ENCODE measurements around the gene SYCP3.

SYCP3 gene

DNA sequence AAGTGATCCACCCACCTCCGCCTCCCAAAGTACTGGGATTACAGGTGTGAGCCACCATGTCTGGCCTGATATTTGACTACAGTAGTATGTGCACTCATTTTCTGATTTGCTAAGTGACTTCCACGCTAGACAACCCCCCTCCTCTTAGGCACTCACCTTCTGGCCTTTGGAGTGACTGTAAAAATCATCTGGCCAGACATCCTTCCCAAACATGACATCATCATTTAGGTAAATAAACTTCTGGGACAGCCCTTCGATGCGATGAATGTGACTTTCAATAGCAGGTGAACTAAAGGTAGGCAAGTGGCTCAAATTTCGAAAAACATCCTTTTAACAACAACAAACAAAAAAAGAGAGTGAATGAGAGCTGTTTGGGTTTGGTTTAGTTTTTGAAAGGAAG, 30.6 kb upstream of the SYCP3 start:
- TF ChIP-seq ZNF274 (IDR thresholded peaks at IDR 0.05; ENCODE audit: low read depth, low read length): no peak
- no peak overlapping the region for H3K4me3 ChIP-seq (ENCODE audit: low read length)

DNA sequence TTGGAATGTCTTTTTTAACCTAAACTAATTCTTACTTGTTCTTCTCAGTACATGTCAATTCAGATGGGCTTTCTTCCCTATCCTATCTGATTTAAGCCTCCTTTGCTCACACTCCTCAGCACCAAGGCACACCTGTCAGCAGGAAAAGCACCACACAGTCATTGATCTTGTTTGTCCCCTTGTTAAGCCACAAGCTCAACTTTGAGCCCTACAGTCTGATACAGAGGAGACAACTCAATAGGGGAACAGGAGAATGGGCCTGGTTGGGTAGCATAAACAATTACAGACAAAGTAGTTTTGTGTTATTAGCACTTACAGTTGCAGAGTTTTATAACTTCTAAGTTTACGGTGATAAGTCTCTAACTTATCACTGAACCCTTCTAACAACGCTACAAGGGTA, 29.5 kb upstream of the SYCP3 start:
- H3K4me3 ChIP-seq (ENCODE audit: low read length): no peak overlapping the region
- no peak for TF ChIP-seq ZNF274 (IDR thresholded peaks at IDR 0.05; ENCODE audit: low read depth, low read length)

DNA sequence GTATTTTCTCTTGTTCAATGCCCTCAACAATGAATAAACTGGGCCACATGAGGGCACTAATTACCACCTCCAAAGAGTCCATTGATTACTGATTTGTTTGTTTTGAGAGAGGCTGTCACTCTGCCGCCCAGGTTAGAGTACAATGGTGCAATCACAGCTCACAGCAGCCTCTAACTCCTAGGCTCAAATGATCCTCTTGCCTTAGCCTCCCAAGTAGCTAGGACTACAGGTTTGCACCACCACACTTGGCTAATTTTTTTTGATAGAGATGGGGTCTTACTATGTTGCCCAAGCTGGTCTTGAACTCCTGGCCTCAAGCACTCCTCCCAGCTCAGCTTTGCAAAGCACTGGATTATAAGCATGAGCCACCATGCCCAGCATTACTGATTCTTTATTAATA, 28.3 kb upstream of the SYCP3 start:
- no peak for TF ChIP-seq ZNF274 (IDR thresholded peaks at IDR 0.05; ENCODE audit: low read depth, low read length)
- no peak overlapping the region for H3K4me3 ChIP-seq (ENCODE audit: low read length)

DNA sequence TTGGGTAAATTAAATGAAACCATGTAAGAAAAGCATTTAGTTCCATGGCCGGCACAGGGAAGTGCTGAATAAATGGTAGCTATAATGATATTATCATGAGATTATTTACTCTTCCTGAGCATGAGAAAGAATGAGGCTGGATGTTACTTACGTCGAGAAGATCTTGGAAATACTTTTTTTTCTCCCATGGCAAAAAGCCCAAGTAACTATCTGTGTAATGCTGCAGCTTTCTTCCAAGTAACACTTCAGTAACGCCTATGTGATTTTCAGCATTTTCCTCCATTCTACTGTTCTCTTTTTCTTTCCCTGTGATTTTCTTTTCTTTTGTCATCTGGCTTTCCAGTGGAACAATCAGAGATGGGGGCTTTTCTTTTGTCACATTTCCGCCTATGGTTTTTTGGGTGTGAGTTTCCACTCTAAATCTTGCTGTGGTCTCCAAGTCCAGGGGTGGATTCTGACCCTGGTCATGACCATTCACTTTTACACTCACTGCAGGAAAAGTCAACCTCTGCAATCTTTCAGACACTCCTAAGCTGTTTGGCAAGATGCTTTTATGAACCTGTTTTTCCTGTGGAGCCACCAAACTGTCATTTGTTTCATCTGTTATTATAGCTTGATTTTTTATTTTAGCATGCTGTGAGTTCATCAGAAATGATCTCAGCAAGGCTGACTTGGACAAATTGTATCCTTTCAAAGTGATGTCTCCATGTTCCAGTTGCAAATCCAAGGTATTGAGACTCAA, 25.0 kb upstream of the SYCP3 start:
- no peak overlapping the region for H3K4me3 ChIP-seq (ENCODE audit: low read length)
- TF ChIP-seq ZNF274 (IDR thresholded peaks at IDR 0.05; ENCODE audit: low read depth, low read length): no peak

DNA sequence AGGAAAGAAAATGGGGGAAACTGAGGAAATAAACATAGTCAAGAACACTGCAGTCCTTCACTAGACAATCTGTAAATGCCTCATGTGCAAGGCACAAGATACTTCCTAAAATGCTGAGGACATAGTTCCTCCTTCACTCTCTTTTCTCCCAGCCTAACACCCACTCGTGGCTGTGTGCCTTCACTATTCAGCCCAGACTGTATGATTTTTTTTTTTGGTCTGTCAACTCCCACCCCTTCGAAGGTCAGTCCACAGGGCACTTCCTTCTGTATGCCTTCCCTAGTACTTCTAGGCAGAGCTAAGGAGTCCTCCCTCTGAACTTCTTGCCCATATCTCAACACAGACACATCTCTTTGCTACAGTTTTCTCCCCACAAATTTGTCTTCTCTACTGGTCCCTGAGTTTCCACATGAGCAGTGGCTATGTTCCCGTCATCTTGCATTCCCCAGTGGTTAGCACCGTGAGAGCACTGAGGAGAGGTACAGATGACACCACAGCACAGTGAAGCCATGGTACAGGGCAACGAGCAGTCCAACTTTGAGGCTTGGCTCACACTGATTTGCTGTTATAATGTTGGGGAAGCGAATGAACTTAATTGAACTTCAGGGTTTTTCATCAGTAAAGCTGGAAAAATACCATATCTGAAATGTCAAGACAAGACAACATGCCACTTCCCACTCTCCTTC, 24.1 kb upstream of the SYCP3 start:
- TF ChIP-seq ZNF274 (IDR thresholded peaks at IDR 0.05; ENCODE audit: low read depth, low read length): no peak
- H3K4me3 ChIP-seq (ENCODE audit: low read length): no peak overlapping the region

DNA sequence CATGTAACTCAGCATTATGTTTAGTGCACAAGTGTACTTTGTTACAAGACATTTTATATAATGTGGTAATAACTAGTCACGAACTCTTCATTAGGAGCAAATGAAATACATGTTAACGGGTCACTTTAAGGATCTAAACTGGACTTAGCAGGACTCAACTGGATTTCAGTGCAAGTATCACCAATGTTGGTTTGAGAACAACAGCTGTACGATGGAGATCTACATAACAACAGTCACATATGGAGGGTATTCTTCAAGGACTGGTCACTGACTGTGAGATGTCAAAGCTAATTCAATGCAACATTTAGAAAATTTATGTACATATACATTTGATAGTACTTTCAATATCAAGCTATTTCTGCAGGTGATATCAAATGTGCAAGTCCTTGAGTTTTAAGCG, 22.5 kb upstream of the SYCP3 start:
- no peak overlapping the region for H3K4me3 ChIP-seq (ENCODE audit: low read length)
- TF ChIP-seq ZNF274 (IDR thresholded peaks at IDR 0.05; ENCODE audit: low read depth, low read length): no peak

DNA sequence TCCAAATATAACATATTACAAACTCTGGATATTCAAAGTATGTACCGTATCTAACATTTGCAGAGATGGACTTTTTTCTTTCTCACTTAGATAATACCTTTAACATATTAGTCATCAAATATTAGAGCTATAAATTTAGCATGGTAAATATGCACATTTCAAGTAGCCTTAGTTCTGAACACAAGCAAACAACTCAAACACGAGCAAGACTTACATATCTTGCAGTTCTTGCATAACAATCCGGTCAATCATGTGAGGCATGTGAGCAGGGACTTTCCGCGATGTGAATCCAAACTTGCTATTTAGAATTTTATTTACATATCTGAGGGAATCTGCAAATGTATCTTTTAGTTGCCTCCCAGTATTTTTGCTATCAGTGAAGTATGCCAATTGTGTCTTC, 22.1 kb upstream of the SYCP3 start:
- TF ChIP-seq ZNF274 (IDR thresholded peaks at IDR 0.05; ENCODE audit: low read depth, low read length): no peak
- H3K4me3 ChIP-seq (ENCODE audit: low read length): no peak overlapping the region

DNA sequence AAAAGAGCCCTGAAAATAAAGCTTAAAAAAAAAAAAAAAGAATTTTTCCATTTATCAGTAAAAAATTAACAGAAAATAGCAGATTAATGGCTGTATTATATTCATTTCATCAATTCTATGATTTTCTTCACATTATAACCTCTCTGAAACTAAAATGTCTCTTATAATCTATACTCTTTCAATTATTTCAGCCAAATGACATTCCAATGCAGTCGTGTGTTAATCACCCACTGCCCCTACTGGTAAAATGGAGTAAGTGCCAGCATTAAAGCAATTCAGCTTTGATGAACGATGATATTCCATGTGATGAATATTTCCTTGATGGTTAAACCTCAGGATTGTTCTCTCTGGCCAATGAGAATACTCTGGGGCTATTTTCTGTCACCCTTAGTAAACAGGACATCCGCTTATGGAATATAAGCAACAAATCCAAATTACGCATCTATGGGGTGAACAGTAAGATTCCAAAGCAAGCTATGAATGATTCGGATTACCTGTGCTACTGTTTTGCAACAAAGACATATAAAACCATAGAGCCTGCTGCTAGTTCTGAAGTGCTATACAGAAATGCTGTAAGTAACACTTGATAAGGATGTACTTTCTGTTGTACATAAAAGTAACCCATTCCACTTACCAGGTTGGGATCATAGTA, 20.3 kb upstream of the SYCP3 start:
- no peak overlapping the region for H3K4me3 ChIP-seq (ENCODE audit: low read length)
- no peak for TF ChIP-seq ZNF274 (IDR thresholded peaks at IDR 0.05; ENCODE audit: low read depth, low read length)

DNA sequence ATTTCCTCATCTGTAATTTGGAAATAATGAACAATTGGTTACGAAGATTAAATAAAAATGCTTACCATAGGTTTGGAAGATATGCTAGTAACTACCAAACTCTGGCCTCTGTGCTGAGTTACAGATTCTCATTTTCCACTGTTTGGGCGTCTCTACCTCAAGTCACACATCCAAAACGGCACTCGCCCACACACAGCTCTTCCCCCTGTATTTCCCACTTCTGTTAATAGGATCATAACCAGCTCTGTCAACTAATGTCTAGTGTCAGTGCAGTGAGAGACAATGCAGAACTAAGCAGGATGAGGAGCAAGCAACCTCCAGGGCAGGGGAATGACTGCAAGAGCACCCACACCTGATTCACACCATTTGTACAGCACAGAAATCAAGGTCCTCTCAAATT, 10.9 kb upstream of the SYCP3 start:
- H3K4me3 ChIP-seq (ENCODE audit: low read length): no peak overlapping the region
- TF ChIP-seq ZNF274 (IDR thresholded peaks at IDR 0.05; ENCODE audit: low read depth, low read length): no peak

DNA sequence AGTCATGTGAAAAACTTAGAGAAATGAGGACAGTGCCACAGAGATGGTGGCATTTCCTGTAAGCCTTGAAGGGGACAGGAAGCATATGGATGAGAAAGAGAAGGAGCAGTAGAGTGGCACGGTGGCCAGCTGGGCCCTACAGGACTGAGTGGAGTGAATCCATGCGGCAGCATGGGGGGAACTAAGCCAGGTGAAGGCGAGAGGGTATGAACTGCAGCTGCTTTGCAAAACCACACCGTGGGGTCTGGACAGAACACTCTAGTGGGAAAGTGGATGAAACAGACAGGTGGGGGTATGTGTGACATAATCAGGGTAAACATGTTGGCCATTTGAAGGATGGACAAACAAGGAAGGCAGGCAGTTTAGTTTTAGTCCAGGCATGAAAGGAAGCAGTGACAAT, 10.4 kb upstream of the SYCP3 start:
- no peak for TF ChIP-seq ZNF274 (IDR thresholded peaks at IDR 0.05; ENCODE audit: low read depth, low read length)

DNA sequence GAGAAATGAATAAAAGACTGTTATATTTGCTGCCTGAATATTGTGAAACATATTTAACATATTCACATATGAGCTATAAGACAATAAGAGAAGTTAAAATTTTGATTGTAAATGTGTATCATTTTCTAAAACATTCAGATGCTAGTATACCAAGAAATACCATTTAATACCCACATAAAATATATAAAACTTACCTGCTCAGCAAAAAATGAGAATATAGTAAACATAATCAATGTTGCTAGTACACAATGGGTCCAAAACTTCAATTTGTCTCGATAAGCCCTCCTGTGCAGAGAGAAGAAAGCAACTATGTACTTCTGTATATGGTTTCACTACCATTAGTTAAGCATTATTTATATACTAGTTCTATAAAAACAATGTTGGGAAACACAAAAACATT, 9.6 kb upstream of the SYCP3 start:
- no peak overlapping the region for H3K4me3 ChIP-seq (ENCODE audit: low read length)
- TF ChIP-seq ZNF274 (IDR thresholded peaks at IDR 0.05; ENCODE audit: low read depth, low read length): no peak

More for the DNA sequence above, 10.4 kb upstream of the SYCP3 start:
- H3K4me3 ChIP-seq (ENCODE audit: low read length): no peak overlapping the region

DNA sequence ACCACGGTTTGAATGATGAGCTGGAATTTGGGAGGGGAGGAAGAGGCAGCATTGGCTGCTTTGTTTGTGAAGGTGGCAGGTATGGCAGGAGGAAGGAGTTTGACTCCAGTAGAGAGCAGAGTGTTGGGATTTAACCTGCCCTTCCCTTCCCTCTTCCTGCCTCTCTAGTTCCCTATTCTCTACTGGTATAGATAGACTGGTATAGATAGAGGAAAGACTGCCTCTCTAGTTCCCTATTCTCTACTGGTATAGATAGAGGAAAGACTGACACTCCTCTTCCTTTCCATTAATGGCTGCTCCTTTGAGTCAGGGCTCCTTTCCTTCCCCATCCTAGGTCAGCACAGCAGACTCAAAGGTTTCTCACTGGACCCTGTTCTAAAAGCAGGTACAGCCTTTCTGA, 8.4 kb upstream of the SYCP3 start:
- no peak overlapping the region for H3K4me3 ChIP-seq (ENCODE audit: low read length)
- no peak for TF ChIP-seq ZNF274 (IDR thresholded peaks at IDR 0.05; ENCODE audit: low read depth, low read length)

DNA sequence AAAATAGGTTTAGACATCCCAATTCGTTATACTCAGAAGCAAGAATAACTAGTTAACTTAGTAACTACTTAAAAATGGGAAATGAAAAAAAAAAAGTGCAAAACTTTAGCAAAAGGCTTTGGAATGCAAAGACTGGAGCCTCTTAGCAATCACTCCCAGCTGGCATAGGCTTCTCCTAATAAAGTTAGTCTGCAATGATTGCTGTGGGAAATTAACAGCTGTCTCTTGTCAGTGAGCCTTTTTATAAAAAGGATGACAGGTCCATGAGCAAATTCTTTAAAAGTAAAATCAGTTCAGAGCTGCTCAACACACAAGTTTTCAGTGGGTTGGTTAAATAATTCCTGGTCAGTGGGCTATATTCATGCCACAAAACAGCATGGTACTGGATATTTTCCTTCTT, 7.4 kb upstream of the SYCP3 start:
- H3K4me3 ChIP-seq (ENCODE audit: low read length): no peak overlapping the region
- no peak for TF ChIP-seq ZNF274 (IDR thresholded peaks at IDR 0.05; ENCODE audit: low read depth, low read length)

DNA sequence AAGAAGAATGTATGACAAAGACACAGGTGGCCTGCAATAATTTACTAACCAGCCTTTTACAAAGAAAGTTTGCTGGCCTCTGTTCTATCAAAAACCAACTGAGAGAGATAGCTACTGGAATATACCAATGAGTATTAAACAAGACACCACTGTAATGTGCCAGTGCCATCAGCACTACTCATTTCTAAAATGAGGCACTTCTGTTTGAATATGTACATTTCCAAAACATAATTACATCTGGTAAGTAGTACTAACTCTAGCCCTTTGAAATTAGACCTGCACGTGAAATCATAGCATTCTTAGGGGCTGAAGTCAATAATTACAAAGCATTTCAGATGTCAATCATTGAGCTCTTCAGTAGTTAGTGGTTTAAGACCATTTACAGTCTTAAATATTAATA, 6.9 kb upstream of the SYCP3 start:
- TF ChIP-seq ZNF274 (IDR thresholded peaks at IDR 0.05; ENCODE audit: low read depth, low read length): no peak
- H3K4me3 ChIP-seq (ENCODE audit: low read length): no peak overlapping the region

DNA sequence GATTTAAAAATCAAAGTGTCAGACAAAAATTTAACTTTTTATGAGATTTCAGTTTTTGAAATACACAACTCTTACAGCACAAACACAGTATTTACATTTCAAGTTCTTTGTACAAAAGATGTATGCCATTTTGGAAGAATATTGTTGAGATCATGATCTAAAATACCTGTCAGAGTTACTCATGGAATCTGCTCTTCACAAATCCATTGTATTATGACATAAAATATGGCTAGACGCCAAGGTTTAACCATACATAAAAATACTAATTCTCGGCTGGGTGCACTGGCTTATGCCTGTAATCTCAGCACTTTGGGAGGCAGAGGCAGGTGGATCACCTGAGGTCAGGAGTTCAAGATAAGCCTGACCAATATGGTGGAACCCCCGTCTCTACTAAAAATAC, 6.2 kb upstream of the SYCP3 start:
- no peak for TF ChIP-seq ZNF274 (IDR thresholded peaks at IDR 0.05; ENCODE audit: low read depth, low read length)
- no peak overlapping the region for H3K4me3 ChIP-seq (ENCODE audit: low read length)

Measured in GM08714 (cell line).